ENCODE measurements around the gene MMP19. TPM values are rescaled to one million over a fixed set of nuclear protein-coding genes. Genes with fewer than 3 reads are reported as not detected.
A peak's percentile ranks its signal among the peaks of the same experiment; 100 is the strongest.

Gene MMP19
- total and polyA plus RNA-seq, 2 of the 4 experiments (the other 2 are of a cell fraction) = 9.9 to 34.7 TPM

DNA sequence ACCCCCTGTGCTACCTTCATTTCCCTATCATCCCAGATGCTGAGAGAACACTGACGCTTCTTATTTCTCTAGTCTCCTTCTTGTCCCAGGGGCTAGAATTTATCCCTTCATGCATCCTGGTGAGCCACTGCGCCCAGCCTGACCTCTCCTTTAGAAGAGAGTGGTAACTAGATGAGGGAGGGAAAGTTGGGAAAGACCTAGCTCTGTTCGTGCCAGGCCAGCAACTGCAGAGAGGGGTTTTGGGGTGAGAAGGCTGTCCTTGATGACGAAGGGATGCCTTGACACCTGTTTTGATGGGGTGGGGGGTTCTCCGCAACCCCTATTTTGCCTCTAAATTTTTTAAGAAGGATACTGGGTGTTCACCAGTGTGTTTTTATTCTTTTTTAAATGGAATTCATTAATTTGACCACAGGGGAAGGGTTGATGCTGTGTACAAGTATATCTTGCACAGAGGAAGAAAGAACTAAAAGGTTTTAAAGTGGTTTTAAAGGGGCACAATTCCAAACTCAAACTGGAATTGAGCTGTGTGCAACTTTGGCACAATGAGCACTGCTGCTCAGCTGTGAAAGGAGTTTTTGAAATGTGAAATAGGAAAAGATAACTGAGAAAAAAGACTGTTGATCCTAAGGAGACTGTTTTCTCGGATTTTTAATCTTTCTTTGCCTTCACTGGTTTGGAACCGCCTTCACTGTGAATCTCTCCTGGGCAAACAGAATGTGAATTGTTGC, 7.0 kb upstream of the MMP19 start:
- Histone ChIP-seq H2AK5ac (ENCODE audit: low read depth, low read length) (no peak overlapping the region), H3K56ac (ENCODE audit: extremely low read depth, insufficient read depth, low read length) (no peak overlapping the region), H4K8ac (ENCODE audit: low read depth in 2 of 2, low read length in 2 of 2) (peak overlapping the region in 1 of 2 experiments; percentile 39; a peak in 2 of 4 replicates), H3K4me1 (ENCODE audit: control insufficient read depth, insufficient read depth, low read length) (peaks cover 10% of the 10 kb centered on the region), H3K9me1 (ENCODE audit: insufficient read depth, low read length) (peaks cover 11% of the 10 kb centered on the region), H3K27me3 (ENCODE audit: control insufficient read depth, insufficient read depth, low read length) (no peaks in the 10 kb centered on the region), H4K5ac (ENCODE audit: low read depth, low read length) (no peak overlapping the region), H3K18ac (ENCODE audit: low read depth, low read length) (no peak overlapping the region), H4K91ac (ENCODE audit: insufficient read depth, low read depth, low read length) (0 out of 2 replicates have a peak overlapping the region, but pooled peaks have one; percentile 15), H3K14ac (replicated peaks; ENCODE audit: low read depth, low read length) (no peak overlapping the region), H3K4me3 (ENCODE audit: insufficient read depth, low read depth, low read length) (no peak overlapping the region), H3K36me3 (ENCODE audit: control insufficient read depth, insufficient read depth, low read length) (no peaks in the 10 kb centered on the region), H2AFZ (replicated peaks; ENCODE audit: low read length, poor library complexity) (peak overlapping the region; percentile 61), H2BK120ac (ENCODE audit: low read depth, low read length) (no peak overlapping the region), H2BK20ac (ENCODE audit: low read depth, low read length) (no peak overlapping the region), H3K9ac (ENCODE audit: low read depth, low read length) (no peak overlapping the region), H3K27ac (ENCODE audit: insufficient read depth, low read length) (no peak overlapping the region), H3K23ac (ENCODE audit: low read depth, low read length) (no peak overlapping the region; the same call in 1 of the 2 replicates), H2BK15ac (ENCODE audit: low read depth, low read length) (no peak overlapping the region), H2AK9ac (replicated peaks; ENCODE audit: low read depth, low read length, poor library complexity) (peak overlapping the region; percentile 3), H3K79me1 (ENCODE audit: low read depth in 1 of 2, low read length in 2 of 2) (peaks cover 4 to 8% of the 10 kb centered on the region in 2 experiments), H3K4me2 (ENCODE audit: low read depth, low read length) (no peak overlapping the region), H3K9me3 (ENCODE audit: control insufficient read depth, insufficient read depth, low read length) (no peaks in the 10 kb centered on the region), H4K20me1 (ENCODE audit: insufficient read depth, low read length) (no peaks in the 10 kb centered on the region), H3K4ac (ENCODE audit: low read depth, low read length) (no peak overlapping the region), H2BK5ac (ENCODE audit: low read depth, low read length, poor library complexity, severe bottlenecking) (no peak overlapping the region)
- ChIA-PET POLR2A (ENCODE audit: unreplicated experiment) (interaction anchor here (0.9 kb wide), 1 partner anchor 18 kb away, joined by 3 read pairs; no protein-coding TSS in a partner anchor), CTCF (no interaction called here)
- no TSS peak for BruUV-seq (replicated peaks)
- dilution Hi-C loops (cut with HindIII; ENCODE audit: low sequenced_read_pairs, unreplicated experiment) (no loop called here), in situ Hi-C loops (cut with MboI; ENCODE audit: low sequenced_read_pairs) (no loop called here), intact Hi-C loops (cut with micrococcal nuclease) (loop anchor here (5.0 kb wide), 2 partner anchors 38 to 63 kb away; no protein-coding TSS in a partner anchor)
- DNase-seq (no peak), ATAC-seq (ENCODE audit: low read depth) (no peak)
- 74% methylated on average over 3 of the region's 7 CpGs; no CpG with 5 or more reads in 1 of the 2 experiments for WGBS, 2 experiments (ENCODE audit: extremely low coverage in 2 of 2, insufficient read length in 1 of 2)
- no peak for TF ChIP-seq MAFK (IDR thresholded peaks at IDR 0.05; ENCODE audit: low read depth, low read length)
- TF ChIP-seq CEBPB (IDR thresholded peaks at IDR 0.05; ENCODE audit: low read depth, low read length) = no peak
- TF ChIP-seq FOS (IDR thresholded peaks at IDR 0.05; ENCODE audit: low read depth, low read length) = no peak
- no peak for TF ChIP-seq RAD21 (IDR thresholded peaks at IDR 0.05; ENCODE audit: low read length)
- TF ChIP-seq RFX5 (IDR thresholded peaks at IDR 0.05; ENCODE audit: low read depth, low read length) = no peak
- TF ChIP-seq MAZ (IDR thresholded peaks at IDR 0.05; ENCODE audit: borderline replicate concordance, low read depth, low read length) = no peak
- no peak for TF ChIP-seq SMC3 (IDR thresholded peaks at IDR 0.05; ENCODE audit: low read depth, low read length)
- TF ChIP-seq POLR2A (IDR thresholded peaks at IDR 0.05; ENCODE audit: low read depth, low read length) = no peak; the same call in 1 of the 2 replicates
- no peak for TF ChIP-seq CHD1 (IDR thresholded peaks at IDR 0.05; ENCODE audit: low read depth, low read length)
- no peak for TF ChIP-seq NFE2L2 (IDR thresholded peaks at IDR 0.05; ENCODE audit: low read depth, low read length)
- TF ChIP-seq MXI1 (IDR thresholded peaks at IDR 0.05; ENCODE audit: borderline replicate concordance, low read depth, low read length) = no peak
- TF ChIP-seq USF2 (IDR thresholded peaks at IDR 0.05; ENCODE audit: low read depth, low read length) = no peak
- TF ChIP-seq, protein P1, sequence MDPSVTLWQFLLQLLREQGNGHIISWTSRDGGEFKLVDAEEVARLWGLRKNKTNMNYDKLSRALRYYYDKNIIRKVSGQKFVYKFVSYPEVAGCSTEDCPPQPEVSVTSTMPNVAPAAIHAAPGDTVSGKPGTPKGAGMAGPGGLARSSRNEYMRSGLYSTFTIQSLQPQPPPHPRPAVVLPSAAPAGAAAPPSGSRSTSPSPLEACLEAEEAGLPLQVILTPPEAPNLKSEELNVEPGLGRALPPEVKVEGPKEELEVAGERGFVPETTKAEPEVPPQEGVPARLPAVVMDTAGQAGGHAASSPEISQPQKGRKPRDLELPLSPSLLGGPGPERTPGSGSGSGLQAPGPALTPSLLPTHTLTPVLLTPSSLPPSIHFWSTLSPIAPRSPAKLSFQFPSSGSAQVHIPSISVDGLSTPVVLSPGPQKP (IDR thresholded peaks at IDR 0.05; ENCODE audit: borderline replicate concordance, low read depth, low read length) = no peak
- TF ChIP-seq BHLHE40 (IDR thresholded peaks at IDR 0.05; ENCODE audit: low read depth, low read length) = no peak
- TF ChIP-seq, protein P2, sequence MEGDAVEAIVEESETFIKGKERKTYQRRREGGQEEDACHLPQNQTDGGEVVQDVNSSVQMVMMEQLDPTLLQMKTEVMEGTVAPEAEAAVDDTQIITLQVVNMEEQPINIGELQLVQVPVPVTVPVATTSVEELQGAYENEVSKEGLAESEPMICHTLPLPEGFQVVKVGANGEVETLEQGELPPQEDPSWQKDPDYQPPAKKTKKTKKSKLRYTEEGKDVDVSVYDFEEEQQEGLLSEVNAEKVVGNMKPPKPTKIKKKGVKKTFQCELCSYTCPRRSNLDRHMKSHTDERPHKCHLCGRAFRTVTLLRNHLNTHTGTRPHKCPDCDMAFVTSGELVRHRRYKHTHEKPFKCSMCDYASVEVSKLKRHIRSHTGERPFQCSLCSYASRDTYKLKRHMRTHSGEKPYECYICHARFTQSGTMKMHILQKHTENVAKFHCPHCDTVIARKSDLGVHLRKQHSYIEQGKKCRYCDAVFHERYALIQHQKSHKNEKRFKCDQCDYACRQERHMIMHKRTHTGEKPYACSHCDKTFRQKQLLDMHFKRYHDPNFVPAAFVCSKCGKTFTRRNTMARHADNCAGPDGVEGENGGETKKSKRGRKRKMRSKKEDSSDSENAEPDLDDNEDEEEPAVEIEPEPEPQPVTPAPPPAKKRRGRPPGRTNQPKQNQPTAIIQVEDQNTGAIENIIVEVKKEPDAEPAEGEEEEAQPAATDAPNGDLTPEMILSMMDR (conservative IDR thresholded peaks at IDR 0.05; ENCODE audit: low read depth, low read length) = no peak
